Kidney glomerular epithelial cell (primary cell): Measurements from ENCODE around the gene PAFAH2.
"Not testable (repeated sequence)": the region's sequence is repeated elsewhere in the genome, so short reads cannot be mapped to it uniquely, and the experiment has no call there.

ENCODE experiments used
- DNase-seq: peaks from one replicate; lab custom pipeline; 2025; lab: John Stamatoyannopoulos, UW

Gene PAFAH2

DNA sequence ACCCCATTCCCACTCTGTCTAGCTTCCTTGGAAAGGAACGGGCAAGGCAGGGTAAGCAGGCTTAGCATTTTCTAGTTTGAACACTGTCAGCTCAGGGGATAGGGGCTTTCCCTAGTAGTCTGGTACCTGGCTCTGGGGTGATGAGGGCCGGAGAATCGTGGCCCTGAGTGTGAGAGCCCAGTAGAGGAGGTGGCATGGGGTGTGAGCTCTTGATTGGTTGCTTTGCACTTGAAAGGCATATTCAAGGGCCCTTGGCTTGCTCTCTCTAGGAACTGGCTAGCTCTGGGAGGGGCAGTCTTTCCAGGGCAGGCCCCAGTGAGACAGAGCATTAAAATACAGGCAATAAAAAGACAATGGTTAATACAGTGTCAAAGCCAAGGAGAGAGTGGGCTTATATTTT is 13.0 kb upstream of the PAFAH2 start:
- no peak for DNase-seq

DNA sequence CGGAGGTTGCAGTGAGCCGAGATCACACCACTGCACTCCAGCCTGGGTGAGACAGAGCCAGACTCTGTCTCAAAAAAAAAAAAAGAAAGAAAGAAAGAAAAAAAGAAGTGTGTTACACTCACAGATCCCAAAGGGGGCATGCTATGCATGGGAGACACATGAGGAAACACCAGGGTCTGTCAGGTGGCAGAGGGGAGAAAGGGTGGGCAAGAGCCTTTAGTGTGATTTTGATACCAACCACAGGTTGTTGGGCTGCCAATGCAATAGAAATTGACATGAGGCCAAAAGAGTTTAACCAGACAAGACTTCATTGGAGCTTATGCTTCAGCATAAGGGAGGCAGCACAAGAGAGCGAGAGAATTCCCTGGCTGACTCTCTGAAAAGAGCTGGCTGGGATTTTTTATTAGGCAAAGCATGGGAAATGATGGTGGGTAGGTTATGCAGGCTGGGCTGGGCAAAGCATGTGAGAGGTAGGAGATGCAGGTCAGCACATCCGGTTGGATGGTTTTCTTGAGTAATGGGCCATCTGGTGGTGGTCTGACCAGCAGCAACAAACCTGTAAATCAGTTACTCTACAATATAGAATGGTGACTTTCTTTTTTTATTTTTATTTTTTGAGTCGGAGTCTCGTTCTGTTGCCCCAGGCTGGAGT is 12.1 kb upstream of the PAFAH2 start:
- peak; percentile 11 for DNase-seq

DNA sequence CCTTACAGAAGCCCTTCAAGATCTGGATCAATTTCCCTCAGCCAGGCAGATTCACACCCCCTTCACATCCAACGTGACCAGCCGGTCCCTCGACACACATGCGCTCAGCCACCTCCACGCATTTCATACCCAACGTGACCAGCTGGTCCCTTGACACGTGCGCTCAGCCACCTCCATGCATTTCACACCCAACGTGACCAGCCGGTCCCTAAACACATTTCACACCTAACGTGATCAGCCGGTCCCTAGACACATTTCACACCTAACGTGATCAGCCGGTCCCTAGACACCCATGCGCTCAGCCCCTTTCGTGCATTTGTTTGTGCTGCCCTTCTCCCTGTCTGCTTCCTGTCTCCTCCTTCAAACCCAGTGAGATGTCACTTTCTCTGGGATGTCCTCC is 8.8 kb upstream of the PAFAH2 start:
- DNase-seq, result no peak

DNA sequence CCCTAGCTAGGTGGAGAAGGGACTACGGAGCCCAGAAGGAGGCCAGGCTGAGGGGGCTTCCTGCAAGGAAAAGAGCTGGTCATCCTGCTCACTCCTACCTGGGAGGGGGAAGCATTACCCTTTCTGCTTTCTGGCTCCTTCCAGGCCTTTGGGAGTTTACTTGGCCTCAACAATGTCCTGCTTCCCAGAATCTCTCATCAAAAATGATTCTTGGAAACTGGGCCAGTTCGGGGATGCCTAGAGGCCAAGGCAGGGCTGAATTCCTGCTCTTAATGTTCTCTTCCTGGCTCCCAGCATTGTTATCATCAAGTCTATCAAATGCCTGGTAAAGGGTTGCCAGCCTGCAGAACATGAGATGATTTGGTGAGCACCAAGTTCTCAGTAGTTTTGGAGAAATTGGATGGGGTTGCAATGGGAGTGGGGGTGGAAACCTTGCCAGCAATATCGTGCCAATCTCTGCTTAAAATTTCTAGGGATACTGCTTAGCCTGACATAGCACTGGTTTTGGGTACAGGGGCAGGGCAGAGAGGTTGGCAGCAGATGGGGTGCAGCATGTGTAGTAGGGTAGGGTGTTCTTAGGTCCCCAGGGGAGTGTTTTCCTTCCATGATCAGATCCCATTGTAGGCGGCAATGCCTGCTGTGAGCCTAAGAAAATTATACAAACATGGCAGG is 7.7 kb upstream of the PAFAH2 start:
- DNase-seq, result no peak

DNA sequence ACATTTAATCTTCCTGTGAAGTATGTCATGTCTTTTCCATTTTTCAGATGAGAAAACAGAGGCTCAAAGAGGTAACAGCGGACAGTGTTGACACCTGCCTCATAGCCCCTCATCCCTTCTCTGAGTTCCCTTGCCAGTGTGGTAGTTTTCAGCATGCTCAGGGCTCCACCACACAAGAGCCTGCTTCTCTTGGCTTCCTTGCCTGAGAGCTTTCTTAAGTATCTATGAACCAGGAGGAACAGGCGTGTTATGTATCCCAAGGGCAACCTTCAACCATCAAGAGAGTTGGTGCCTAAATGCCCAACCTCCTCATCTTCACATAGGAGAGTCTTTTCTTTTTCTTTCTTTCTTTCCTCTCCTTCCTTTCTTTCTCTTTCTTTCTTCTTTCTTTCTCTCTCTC is 5.9 kb upstream of the PAFAH2 start:
- no peak for DNase-seq

DNA sequence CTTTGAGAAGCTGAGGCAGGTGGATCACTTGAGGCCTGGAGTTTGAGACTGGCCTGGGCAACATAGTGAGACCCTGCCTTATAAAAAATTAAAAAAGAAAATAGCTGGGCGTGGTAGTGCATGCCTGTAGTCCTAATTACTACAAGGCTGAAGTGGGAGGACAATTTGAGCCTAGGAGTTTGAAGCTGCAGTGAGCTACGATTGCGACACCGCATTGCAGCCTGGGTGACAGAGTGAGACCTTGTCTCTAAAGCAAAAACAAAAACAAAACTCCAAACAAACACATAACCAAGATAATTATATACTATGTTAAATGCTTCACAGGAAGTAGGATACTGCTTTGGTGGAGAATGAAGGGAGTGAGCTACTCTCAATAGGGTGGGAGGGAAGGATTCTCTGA is 5.4 kb upstream of the PAFAH2 start:
- no peak for DNase-seq

DNA sequence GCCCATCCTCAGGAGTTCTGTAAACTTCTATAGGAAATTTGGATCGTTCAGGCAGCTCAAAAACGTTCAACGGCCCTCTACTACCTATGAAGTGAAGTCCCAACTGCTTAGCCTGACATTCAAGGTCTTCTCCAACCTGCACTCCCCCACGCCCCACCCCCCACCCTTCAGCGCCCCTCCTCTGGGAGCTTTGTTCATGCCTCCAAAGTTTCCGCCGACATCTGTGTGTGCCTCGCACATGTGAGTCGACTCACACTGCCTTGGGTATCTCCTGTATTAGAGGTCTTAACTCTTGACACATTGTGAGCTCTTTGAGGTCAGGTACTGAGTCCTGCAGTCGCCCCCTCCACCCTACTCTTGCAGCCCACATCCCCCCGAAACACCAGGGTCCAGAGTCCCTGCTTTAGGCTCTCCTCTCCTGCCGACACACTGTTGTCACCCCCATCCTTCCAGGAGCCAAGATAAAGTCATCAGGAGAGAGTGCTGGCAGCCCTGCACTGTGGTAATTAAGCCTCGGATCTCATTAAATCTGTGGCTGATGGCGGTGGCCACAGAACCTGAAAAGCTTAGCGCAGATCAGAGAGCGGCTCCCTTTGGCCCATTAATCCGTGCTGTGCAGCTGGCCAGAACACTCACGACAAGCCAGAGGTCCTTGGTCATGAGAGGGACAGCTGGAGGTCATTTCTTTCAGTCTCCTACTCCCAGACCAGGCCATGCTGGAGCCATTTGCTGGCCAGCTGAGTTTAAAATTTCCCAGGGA is 1.4 kb upstream of the PAFAH2 start:
- DNase-seq, result no peak

DNA sequence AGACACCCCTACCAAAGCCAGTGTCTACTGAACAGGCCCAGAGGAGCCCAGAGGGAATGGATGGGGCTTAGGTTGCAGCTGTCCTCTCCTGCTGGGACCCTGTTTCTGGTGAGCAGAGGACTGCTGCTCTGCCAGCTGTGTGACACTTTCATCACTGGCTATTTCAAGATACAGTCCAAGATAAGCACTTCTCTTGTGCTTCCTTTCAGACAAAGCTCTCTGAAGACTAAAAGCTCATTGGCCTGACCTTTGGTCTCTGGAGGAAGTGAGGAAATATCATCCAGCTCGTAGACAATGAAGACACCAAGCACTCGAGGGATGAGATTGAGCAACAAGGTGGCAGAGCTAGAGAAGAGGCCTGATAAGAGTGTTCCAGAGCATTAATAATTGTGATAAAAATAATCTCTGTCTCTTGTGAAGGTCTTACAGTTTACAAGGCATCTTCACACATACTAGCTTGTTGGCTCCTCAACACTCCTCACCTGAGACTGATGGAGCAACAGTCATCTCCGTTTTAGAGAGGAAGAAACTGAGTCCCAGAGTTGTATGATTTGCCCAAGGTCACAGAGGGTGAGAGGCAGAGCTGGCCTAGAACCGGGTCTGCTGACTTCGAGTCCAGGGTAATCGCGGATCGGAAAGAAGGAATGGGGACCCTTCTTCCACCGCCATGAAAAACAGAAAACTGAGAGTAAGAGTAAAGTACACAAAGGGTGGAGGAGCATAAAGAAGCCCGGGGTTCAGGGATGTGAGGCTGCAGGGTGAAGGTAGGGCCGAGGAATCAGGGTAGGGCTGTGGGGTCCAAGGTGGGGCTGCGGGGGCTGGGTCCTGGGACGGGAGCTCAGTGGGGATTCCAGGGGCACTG is 666 bp downstream of the PAFAH2 start:
- DNase-seq, result peak; percentile 19

DNA sequence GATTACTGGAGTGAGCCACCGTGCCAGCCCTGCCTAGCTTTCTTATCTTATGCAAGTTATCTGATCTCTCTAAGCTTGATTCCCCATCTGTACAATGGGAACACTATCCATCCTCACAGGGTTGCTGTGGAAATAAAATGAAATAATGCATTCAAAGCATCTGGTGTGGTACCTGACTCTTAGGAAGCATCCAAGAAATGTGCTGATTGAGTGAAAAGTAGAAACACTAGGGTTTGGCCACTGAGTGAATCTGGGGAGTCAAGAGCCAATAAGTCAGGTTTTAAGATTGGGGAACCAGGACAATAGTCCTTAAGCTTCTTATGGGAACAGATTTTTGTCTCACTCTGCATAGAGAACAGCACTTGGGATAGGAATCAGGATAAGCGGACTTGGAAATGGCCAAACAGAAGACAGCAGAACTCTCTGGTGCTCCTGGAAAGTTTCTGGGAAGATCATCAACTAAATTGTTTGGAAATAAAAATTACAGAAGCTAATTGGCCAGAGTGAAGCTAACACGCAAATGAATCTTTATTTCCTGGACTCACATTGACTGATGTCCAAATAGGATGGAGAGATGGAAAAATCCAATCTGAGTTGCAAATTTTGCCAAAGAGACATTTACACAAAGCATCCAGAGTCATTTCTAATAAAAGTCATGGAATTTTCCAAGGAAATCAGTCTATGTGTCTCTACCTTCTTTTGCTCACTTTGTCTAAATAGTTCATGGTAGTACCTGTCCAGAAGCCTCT is 3.3 kb downstream of the PAFAH2 start:
- no peak for DNase-seq

DNA sequence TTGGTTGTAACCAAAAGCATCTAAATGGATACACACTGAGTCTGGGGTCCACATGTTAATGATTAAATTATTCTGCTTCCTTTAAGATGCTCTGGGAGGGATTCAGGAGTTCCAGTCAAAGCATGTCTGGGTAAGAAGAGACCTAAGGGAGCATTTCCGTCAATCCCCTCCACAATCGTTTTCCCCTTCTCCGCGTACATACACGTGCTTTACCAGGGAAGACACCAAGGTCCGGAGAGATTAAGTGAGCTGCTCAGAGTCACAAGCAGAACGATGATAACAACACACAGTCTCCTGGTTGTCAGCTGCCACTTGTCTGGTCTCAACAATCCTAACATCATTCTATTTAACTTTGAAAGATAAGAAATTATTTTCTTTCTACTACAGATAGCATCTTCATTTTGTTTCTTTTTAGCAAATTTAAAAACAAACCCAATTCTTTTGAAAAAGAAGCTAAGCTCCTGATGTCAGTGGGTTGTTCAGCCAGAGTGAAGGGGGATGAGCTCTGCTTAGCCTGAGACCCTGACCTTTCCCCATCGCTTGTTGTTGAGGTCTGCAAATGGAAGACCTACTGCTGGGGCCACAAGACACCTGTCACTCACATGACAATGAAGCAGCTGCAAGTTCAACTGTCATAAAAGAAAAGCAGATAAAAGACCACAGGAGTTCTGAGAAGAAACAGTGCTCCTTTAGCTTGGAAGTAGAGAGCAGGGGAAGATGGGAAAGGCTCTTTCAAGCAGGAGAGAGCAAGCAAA is 4.5 kb downstream of the PAFAH2 start:
- no peak for DNase-seq

DNA sequence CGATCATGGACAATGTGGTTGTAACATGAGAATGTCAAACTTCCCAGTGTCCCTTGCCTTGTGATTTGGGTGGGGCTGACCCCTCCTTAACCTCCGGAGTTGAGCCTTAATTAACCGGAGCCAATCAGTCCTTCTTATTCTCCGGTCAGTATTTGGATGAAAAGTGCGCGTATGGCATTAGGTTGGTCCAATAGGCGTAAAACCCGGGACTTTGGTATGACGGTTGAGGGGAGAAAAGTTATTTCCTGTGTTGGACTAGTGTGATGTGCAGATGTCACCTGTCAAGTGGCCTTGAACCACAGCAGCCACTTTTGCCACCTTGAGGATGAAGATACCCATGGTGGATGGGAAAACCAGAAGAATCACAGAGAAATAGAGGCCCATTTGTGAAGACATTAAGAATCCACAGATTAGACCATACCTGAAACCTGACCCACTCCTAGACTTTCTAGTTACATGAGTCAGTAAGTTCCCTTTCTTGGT is 5.1 kb downstream of the PAFAH2 start:
- no peak for DNase-seq

DNA sequence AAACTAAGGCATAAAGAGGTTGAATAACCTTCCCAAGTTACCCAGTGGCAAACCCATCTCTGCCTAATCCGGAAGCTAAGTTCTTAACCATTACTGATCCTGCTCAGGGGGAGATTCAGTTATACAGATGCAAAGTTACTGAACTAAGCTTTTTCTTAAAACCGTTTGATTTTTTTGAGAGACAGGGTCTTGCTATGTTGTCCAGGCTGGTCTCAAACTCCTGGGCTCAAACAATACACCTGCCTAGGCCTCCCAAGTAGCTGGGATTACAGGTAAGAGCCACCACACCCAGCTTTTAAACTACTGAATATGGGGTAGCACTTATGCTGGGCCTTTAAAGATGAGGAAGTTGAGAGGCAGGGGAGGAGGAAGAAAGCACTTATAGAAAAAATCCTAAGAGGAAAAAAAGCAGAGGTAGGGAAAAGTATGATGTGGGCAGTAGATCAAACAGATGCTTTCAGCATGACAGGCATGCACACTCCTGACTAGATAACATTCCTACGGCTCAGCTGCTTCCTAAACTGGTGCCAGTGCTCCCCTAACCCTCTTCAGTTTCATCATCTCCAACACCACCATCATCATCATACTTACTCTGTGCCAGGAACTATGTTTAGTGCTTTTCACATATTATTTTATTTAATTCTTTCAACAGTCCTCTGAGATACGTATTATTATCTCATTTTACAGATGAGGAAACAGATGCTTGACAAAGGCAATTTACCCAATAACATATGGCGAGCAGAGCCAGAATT is 5.8 kb downstream of the PAFAH2 start:
- peak; percentile 37 for DNase-seq

DNA sequence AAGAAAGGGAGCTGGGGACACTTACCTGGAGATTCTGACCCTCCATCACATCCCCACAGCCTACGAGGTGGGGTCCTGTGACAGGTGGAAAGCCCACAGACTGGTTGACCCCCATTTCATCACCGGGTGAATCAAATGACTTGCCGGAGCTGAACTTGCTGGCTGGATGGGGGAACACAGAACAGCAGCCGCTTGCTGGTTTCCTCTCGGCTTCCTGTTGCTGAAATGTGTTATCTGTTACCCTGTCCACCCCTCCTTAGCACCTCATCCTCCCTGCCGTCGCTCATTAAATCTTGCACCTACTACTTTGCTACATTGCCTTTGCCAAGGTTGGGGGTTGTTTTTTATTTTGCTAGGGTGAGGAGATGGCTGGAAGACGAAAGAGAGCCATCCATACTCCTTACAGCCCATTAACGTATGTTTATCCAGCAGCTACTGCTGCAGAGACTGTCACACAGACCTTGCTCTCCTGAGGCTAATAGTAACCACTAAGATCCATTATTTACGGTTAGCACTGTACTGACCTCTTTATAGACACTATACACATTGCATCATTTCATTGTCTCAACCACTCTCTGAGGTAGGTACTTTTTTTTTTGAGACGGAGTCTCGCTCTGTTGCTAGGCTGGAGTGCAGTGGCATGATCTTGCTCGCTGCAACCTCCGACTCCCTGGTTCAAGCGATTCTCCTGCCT is 7.0 kb downstream of the PAFAH2 start:
- DNase-seq, result no peak

DNA sequence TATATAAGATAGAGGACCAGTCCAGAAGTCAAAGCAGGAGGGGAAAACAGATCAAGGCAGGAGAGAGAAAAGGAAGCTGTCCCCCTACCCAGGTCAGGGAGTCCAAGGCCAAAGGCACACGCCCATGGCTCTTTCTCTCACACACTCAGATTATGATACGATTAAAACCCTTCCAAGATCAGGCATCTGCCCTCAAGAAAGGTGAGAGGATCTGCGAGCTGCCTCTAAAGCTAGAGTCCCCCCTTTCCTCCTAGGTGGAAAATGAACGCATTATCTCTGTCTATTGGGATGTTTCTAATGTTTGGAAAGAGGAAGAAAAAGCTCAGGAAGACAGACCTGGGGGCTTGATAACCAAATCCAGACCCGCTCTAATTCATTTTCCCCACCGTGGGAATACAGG is 7.6 kb downstream of the PAFAH2 start:
- DNase-seq, result no peak

DNA sequence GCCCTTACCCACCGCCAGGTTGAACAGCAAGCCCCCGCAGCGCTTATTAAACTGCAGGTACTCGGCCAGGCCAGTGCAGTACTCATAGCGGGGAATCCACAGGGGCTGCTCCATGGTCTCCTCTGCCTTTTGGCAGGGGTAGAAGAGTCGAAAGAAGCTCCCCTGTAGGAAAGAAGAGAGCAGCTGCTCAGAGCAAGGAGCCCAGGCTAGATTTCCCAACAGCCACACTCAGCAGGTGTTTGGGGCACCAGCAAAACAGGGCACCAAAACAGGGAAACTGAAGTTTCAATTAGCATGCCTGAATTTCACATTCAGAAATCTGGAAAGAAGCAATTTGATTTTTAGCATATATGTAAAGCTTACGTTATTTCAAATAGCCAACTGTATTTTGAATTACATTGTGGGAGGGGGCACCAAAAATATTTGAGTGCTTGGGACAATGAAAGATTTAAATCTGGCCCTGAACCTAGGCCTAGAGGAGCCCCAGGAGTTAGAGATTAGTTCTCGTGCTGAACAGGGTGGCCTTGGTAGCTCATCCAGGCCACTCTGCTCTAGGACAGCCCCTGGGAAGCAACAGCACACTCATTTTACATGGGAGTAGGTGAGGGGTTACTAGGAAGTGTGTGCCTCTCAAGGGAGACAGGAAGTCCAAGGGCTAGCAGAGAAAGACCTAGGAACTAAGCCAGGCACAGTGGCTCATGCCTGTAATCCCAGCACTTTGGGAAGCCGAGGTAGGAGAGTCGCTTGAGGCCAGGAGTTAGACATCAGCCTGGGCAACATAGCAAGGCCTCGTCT is 8.2 kb downstream of the PAFAH2 start:
- no peak for DNase-seq

DNA sequence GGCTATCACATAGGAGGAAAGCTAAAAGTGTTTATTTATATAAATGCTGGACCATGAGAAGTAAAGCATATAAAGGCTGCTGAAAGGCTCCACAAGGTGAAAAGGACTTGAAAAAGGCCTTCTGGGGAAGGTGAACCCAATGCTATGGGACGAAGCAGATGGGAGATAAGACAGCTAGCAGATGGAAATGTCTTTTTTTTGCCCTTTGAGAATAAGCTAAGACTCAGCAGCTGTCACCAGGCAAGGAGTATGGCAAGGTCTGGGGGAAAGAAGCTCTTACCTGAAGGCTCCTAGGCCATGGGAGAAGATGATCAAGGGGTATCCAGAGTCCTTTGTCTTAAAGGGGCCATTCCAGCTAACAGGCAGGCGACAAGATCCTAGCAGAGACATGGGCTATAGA is 9.9 kb downstream of the PAFAH2 start:
- DNase-seq, result no peak

DNA sequence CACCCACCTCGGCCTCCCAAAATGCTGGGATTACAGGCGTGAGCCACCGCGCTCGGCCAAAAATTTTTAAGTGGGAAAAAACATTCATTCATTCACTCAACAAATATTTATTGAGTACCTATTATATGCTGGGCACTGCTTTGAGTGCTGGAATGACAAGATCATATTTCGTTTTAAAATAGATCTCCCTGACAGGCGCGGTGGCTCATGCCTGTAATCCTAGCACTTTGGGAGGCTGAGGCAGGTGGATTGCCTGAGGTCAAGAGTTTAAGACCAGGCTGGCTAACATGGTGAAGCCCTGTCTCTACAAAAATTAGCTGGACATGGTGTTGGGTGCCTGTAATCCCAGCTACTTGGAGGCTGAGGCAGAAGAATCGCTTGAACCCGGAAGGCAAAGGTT is 11.1 kb downstream of the PAFAH2 start:
- DNase-seq, result not testable (repeated sequence)

DNA sequence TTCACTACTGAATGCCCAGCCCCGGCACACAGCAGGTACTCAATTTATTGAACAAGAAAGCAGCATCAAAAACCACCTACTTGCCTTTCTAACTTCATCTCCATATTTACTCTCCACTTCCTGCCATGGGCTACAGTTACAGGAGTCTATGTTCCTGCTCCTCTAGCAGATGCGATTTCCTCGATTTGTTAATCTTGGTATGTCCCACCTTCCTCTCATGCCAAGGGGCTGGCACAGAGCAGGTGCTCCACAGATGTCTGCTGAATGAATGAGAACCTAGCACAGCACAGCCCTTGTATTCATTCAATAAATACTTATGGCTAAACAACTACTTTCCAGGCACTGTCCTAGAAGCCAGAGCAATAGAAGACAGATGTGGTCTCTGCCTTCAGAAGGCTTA is 12.2 kb downstream of the PAFAH2 start:
- no peak for DNase-seq

DNA sequence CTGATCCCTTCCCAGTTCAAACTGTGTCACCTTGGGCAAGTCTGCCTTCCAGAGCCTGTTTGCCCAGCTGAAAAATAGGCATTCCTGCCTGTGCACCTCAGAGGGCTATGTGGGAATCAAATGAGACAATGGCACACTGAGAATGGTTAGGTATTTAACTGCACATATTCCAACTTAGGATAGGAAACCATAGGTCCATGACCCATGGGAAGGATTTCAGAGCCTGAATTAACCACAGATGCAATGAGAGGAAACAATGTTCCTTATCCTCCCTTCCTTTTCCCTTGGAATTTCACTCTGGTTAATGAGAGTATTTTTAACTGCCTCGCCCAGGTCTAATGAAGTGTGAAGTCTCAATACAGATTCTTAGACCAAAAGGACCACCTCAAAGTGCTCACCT is 12.7 kb downstream of the PAFAH2 start:
- peak; percentile 21 for DNase-seq
